ENCODE results near the gene ZNF275. TPM values are rescaled to one million over a fixed set of nuclear protein-coding genes. Genes with fewer than 3 reads are reported as not detected.

ZNF275 gene
- polyA plus RNA-seq, 4 donors = 18.7 to 22.2 (median 20.6) TPM

Other genes with a start within 250 kb of the ZNF275 start
- gene MAGEA1, start 154.9 kb upstream of the ZNF275 start, polyA plus RNA-seq (ENCODE audit: insufficient read length in 4 of 4) = not detected
- gene PNMA6F, start 12.4 kb upstream of the ZNF275 start, polyA plus RNA-seq (ENCODE audit: insufficient read length in 4 of 4) = under 1 TPM; 0.06 to 0.22 (median 0.18) TPM
- gene PNMA6E, start 67.2 kb downstream of the ZNF275 start, polyA plus RNA-seq (ENCODE audit: insufficient read length in 4 of 4) = not detected
- gene ZFP92, start 77.3 kb downstream of the ZNF275 start, polyA plus RNA-seq (ENCODE audit: insufficient read length in 4 of 4) = 1 to 10 TPM in 1 of 4 donors, under 1 TPM in 3; 0.80 to 1.3 (median 0.87) TPM
- gene TREX2, start 111.9 kb downstream of the ZNF275 start, polyA plus RNA-seq (ENCODE audit: insufficient read length in 4 of 4) = under 1 TPM; 0.37 to 0.66 (median 0.48) TPM
- 10 to 100 TPM; 24.3 to 34.0 (median 27.2) TPM for gene HAUS7, start 136.4 kb downstream of the ZNF275 start, polyA plus RNA-seq (ENCODE audit: insufficient read length in 4 of 4)
- gene BGN, start 160.8 kb downstream of the ZNF275 start, polyA plus RNA-seq (ENCODE audit: insufficient read length in 4 of 4) = 100 to 1,000 TPM; 169 to 230 (median 196) TPM
- gene ATP2B3, start 183.5 kb downstream of the ZNF275 start, polyA plus RNA-seq (ENCODE audit: insufficient read length in 4 of 4) = under 1 TPM; 0.23 to 0.36 (median 0.31) TPM

Data from right renal pelvis (tissue), 4 donors.